Thoracic aorta (tissue), 2 donors: Measurements from ENCODE around the gene ASTN2. TPM values are rescaled to one million over a fixed set of nuclear protein-coding genes. Genes with fewer than 3 reads are reported as not detected.
A peak's percentile ranks its signal among the peaks of the same experiment; 100 is the strongest.

Experiments
- ATAC-seq: fragments of 150-250 bp; one replicate; pipeline ENCODE4 v1.8.0; 2017; ENCODE audit warnings: low read depth; ENCODE audit not compliant: insufficient number of reproducible peaks, low FRiP score
- DNase-seq: peaks from one replicate; pipeline ENCODE4 v3.0.0-alpha.2; 2020; ENCODE audit warnings: low spot score
- H3K27ac ChIP-seq, 2 donors: fragments of 200-600 bp; sonication (generic); 1 replicate in 1 of 2; 2 replicates in 1 of 2; pipeline ENCODE4 v1.5.1; 2016; ENCODE audit warnings: mild to moderate bottlenecking in 2 of 2, moderate library complexity in 2 of 2
- H3K27me3 ChIP-seq: fragments of 200-600 bp; sonication (generic); replicated peaks from 2 replicates; pipeline ENCODE4 v1.6.0; 2016; ENCODE audit warnings: mild to moderate bottlenecking; ENCODE audit not compliant: insufficient read depth
- H3K36me3 ChIP-seq: fragments of 200-600 bp; sonication (generic); one replicate; pipeline ENCODE4 v1.5.1; 2016
- H3K4me1 ChIP-seq, 2 donors: fragments of 200-600 bp; sonication (generic); 1 replicate in 1 of 2; 2 replicates in 1 of 2; pipeline versions ENCODE4 v1.5.1 to v1.6.0; 2016; ENCODE audit warnings: low read depth in 2 of 2, mild to moderate bottlenecking in 1 of 2; ENCODE audit not compliant: control insufficient read depth in 1 of 2
- H3K4me3 ChIP-seq: fragments of 200-600 bp; sonication (generic); 2 replicates; pipeline ENCODE4 v1.5.1; 2016; ENCODE audit warnings: mild to moderate bottlenecking
- H3K9me3 ChIP-seq: fragments of 200-600 bp; sonication (generic); 2 replicates; pipeline ENCODE4 v1.5.1; 2016
- total RNA-seq, 2 donors: library from RNA; depleted of rRNA; stranded (reverse); fragments of >200 nt; gene quantifications; one replicate each; pipeline versions ENCODE4 v1.1.0 to v1.2.3, GENCODE V29; 2016
- TF ChIP-seq, protein P1 (sequence below): fragments of 200-600 bp; sonication (generic); IDR thresholded peaks from one replicate; pipeline ENCODE4 v1.5.1; 2019; ENCODE audit warnings: antibody characterized with exemption

ASTN2 gene
- total RNA-seq, 2 donors from 2014 or later = 6.8 to 7.1 TPM

DNA sequence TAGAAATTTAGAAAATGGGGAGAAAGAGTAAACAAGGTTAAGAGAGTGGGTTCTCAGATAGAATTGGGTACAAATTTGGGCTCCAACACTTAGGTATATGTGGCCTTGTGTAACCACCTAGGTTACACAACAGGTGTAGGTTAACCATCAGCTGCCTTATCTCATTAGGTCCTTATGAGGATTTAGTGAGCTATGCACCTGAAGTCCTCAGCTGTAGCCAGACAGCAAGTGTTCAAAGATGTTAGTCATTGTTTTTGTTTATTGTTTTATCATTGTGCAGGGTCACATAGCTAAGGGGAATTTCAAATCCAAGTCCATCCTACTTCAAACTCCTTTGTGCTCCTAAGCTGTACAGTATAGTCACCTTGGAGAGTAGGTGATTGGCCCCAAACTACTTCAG is 728.7 kb downstream of the ASTN2 start:
- H3K4me1 ChIP-seq = peaks cover 10 to 37% of the 10 kb centered on the region in 2 donors
- no peak overlapping the region for H3K27ac ChIP-seq
- ATAC-seq (no peak), DNase-seq (no peak)
- no peaks in the 10 kb centered on the region for H3K27me3 ChIP-seq
- no peaks in the 10 kb centered on the region for H3K36me3 ChIP-seq
- H3K4me3 ChIP-seq = peak overlapping the region; percentile 89
- TF ChIP-seq, protein P1, sequence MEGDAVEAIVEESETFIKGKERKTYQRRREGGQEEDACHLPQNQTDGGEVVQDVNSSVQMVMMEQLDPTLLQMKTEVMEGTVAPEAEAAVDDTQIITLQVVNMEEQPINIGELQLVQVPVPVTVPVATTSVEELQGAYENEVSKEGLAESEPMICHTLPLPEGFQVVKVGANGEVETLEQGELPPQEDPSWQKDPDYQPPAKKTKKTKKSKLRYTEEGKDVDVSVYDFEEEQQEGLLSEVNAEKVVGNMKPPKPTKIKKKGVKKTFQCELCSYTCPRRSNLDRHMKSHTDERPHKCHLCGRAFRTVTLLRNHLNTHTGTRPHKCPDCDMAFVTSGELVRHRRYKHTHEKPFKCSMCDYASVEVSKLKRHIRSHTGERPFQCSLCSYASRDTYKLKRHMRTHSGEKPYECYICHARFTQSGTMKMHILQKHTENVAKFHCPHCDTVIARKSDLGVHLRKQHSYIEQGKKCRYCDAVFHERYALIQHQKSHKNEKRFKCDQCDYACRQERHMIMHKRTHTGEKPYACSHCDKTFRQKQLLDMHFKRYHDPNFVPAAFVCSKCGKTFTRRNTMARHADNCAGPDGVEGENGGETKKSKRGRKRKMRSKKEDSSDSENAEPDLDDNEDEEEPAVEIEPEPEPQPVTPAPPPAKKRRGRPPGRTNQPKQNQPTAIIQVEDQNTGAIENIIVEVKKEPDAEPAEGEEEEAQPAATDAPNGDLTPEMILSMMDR = no peak
- H3K9me3 ChIP-seq = no peaks in the 10 kb centered on the region

DNA sequence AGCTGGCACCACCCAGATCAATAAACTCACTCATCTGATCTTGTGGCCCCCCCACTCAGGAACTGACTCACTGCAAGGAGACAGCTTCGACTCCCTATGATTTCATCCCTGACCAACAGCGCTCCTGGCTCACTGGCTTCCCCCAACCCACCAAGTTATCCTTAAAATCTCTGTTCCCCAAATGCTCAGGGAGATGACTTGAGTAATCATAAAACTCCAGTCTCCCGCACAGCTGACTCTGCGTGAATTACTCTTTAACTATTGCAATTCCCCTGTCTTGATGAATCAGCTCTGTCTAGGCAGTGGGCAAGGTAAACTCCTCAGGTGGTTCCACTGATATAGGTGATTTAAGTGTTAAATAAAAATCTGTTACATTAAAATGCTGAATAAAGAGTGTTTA is 729.7 kb downstream of the ASTN2 start:
- Histone ChIP-seq H3K36me3 (no peaks in the 10 kb centered on the region), H3K4me1 (peaks cover 10 to 30% of the 10 kb centered on the region in 2 donors), H3K27me3 (no peaks in the 10 kb centered on the region), H3K4me3 (no peak overlapping the region), H3K27ac (no peak overlapping the region), H3K9me3 (no peaks in the 10 kb centered on the region)
- ATAC-seq (no peak), DNase-seq (no peak)
- TF ChIP-seq, protein P1 = no peak

DNA sequence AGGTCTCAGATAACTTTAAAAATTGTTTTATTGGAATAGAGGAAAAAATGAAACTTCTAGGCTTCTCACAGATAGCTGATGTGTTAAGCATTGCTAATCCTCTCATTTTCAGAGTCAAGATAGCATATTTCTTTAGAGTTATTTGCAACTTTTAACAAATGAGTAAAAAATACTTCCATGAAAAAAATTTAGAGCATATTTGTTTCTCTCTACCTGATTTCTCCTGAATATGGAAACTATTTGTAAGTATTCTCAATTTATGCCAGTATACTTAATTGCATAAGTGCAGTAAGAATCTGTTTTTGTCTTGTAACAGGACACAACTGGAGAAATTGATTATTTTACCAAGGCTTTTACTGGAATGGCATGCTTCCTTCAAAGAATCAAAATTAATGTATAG is 731.3 kb downstream of the ASTN2 start:
- ATAC-seq = no peak
- TF ChIP-seq, protein P1 = no peak
- H3K4me1 ChIP-seq = peaks cover 7 to 14% of the 10 kb centered on the region in 2 donors
- no peaks in the 10 kb centered on the region for H3K36me3 ChIP-seq
- no peaks in the 10 kb centered on the region for H3K9me3 ChIP-seq
- no peaks in the 10 kb centered on the region for H3K27me3 ChIP-seq
- DNase-seq = no peak
- no peak overlapping the region for H3K27ac ChIP-seq
- H3K4me3 ChIP-seq = no peak overlapping the region

DNA sequence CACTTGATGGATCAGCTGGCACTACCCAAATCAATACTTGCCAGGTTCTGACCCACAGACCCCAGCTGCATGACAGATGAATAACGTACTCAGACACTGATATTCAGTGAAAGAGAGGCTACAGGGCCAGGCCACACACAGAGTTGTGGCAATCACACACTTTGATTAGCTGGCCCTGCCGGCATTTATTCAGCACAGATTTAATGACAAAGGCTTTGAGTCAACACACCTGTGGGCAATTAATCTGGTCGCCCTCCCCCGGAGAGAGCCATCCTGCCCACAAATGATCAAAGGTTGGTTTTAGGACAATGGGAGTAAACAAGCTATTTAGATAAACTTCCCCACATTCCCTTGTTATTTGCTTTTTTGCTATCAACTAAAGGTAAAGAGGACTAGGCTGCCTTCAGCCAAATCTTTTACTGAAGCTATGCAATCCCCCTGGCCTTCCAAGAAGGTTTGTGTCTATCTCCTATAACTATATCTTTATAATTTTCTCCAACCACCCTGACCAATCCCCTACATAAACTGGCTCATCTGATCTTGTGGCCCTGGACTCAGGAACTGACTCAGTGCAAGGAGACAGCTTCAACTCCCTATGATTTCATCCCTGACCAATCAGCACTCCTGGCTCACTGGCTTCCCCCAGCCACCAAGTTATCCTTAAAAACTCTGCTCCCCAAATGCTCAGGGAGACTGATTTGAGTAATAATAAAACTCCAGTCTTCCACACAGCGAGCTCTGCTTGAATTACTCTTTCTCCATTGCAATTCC is 740.5 kb downstream of the ASTN2 start:
- TF ChIP-seq, protein P1 = no peak
- ATAC-seq (no peak), DNase-seq (no peak)
- Histone ChIP-seq H3K9me3 (peaks cover 3% of the 10 kb centered on the region), H3K36me3 (no peaks in the 10 kb centered on the region), H3K27me3 (no peaks in the 10 kb centered on the region), H3K4me1 (no peaks in the 10 kb centered on the region), H3K4me3 (no peak overlapping the region), H3K27ac (no peak overlapping the region)

DNA sequence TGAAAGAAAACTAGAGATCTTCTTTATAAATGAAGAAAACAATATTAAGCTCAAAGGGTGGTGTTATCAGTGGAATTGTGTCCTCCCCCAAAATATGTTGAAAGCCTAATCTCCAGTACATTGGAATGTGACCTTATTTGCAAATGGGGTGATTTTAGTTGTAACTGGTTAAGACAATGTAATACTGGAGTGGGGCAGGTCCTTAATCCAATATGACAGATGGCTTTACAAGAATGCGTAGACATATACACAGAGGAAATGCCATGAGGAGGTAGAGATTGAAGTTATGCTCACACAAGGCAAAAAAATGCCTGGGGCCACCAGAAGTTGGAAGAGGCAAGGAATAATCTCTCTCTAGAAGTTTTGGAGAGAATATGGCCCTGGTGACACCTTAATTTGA is 741.5 kb downstream of the ASTN2 start:
- Histone ChIP-seq H3K27me3 (no peaks in the 10 kb centered on the region), H3K4me3 (no peak overlapping the region), H3K27ac (no peak overlapping the region), H3K4me1 (no peaks in the 10 kb centered on the region), H3K9me3 (peaks cover 3% of the 10 kb centered on the region), H3K36me3 (no peaks in the 10 kb centered on the region)
- TF ChIP-seq, protein P1 = no peak
- ATAC-seq (no peak), DNase-seq (no peak)
